HCT116 (cell line): ENCODE results near the gene DNM3. TPM values are rescaled to one million over a fixed set of nuclear protein-coding genes. Genes with fewer than 3 reads are reported as not detected.
"Not testable (repeated sequence)": the region's sequence is repeated elsewhere in the genome, so short reads cannot be mapped to it uniquely, and the experiment has no call there.

Experiments used
- ATAC-seq: fragments of 200-7000 bp; cut with Tn5 transposase; 2 replicates; pipeline ENCODE4 v1.9.1; 2020; ENCODE audit warnings: mild to moderate bottlenecking, moderate library complexity
- BruUV-seq: library from RNA; stranded (reverse); fragments of 400-500 nt; replicated peaks from 2 replicates; lab custom pipeline; 2021; lab: Mats Ljungman, UMichigan
- CTCF ChIA-PET: fragments of 300-600 bp; sonication (Branson Sonifier 250); formaldehyde crosslinking; loops from one replicate; lab custom pipeline; 2021; ENCODE audit warnings: antibody characterized with exemption; lab: Charles Lee
- POLR2A ChIA-PET: fragments of 300-600, 350-600 bp; sonication (Branson Sonifier 250); formaldehyde crosslinking; loops from one replicate; lab custom pipeline; 2021; ENCODE audit warnings: antibody characterized with exemption; lab: Charles Lee
- RAD21 ChIA-PET, 2 experiments: fragments of 300-600 bp; sonication (Branson Sonifier 250); formaldehyde crosslinking; loops; one replicate each; lab custom pipeline; 2023; ENCODE audit warnings: low total read pairs in 2 of 2; ENCODE audit not compliant: uncharacterized antibody in 2 of 2, unreplicated experiment in 2 of 2, low non-redundant PET in 1 of 2; lab: Charles Lee
- DNase-seq: peaks from one replicate; pipeline ENCODE4 v3.0.0-alpha.2; 2010; ENCODE audit warnings: low read depth, low spot score
- H2AFZ ChIP-seq: fragments of 200-600 bp; shearing (Covaris generic), sonication (generic); 2 replicates; pipeline ENCODE4 v1.6.1; 2017; ENCODE audit warnings: low read depth, mixed run types, mixed read lengths, antibody characterized with exemption, low read length; ENCODE audit not compliant: poor library complexity, severe bottlenecking
- H3K27ac ChIP-seq: 2 replicates; pipeline ENCODE4 v1.5.1; 2012; ENCODE audit warnings: low read depth, low read length
- H3K27me3 ChIP-seq: fragments of 200-600 bp; sonication (generic); 2 replicates; pipeline ENCODE4 v1.6.1; 2016; ENCODE audit warnings: mixed run types, low read length, mixed read lengths; ENCODE audit not compliant: insufficient read depth
- H3K36me3 ChIP-seq, 2 experiments: fragments of 200-500 bp in 1 of 2; fragments of 200-600 bp in 1 of 2; sonication (Bioruptor generic) in 1 of 2; sonication (generic) in 1 of 2; 2 replicates each; pipeline versions ENCODE4 v1.5.1 to v1.6.1; 2014 to 2016; ENCODE audit warnings: low read length in 2 of 2, inconsistent platforms in 1 of 2, mixed read lengths in 1 of 2, mixed run types in 1 of 2; ENCODE audit not compliant: insufficient read depth in 2 of 2, control insufficient read depth in 1 of 2
- H3K4me1 ChIP-seq, 2 experiments: fragments of 200-600 bp in 1 of 2; sonication (generic) in 1 of 2; 2 replicates each; pipeline versions ENCODE4 v1.5.1 to v1.6.1; 2012 to 2017; ENCODE audit warnings: low read length in 2 of 2, inconsistent platforms in 1 of 2, mild to moderate bottlenecking in 1 of 2, mixed read lengths in 1 of 2, mixed run types in 1 of 2, moderate library complexity in 1 of 2; ENCODE audit not compliant: insufficient read depth in 2 of 2, control insufficient read depth in 1 of 2
- H3K4me2 ChIP-seq: fragments of 200-600 bp; sonication (generic); 2 replicates; pipeline ENCODE4 v1.6.1; 2017; ENCODE audit warnings: mixed run types, low read length, mixed read lengths
- H3K4me3 ChIP-seq, 2 experiments: fragments of 200-600 bp in 1 of 2; sonication (generic) in 1 of 2; replicated peaks in 1 of 2; 2 replicates each; pipeline ENCODE4 v1.5.1; 2011 to 2016; ENCODE audit warnings: low read length in 2 of 2, control low read depth in 1 of 2, low read depth in 1 of 2, mild to moderate bottlenecking in 1 of 2, mixed read lengths in 1 of 2, mixed run types in 1 of 2
- H3K79me2 ChIP-seq: fragments of 200-600 bp; sonication (generic); 2 replicates; pipeline ENCODE4 v1.6.1; 2017; ENCODE audit warnings: mild to moderate bottlenecking, mixed run types, low read length, moderate library complexity, mixed read lengths; ENCODE audit not compliant: insufficient read depth
- H3K9ac ChIP-seq: fragments of 200-600 bp; sonication (generic); 2 replicates; pipeline ENCODE4 v1.6.1; 2016; ENCODE audit warnings: low read length, mixed read lengths
- H3K9me2 ChIP-seq: fragments of 200-600 bp; sonication (generic), shearing (Covaris generic); 2 replicates; pipeline ENCODE4 v1.6.1; 2017; ENCODE audit warnings: mixed run types, mild to moderate bottlenecking, moderate library complexity; ENCODE audit not compliant: insufficient read depth
- H3K9me3 ChIP-seq, 2 experiments: fragments of 200-500 bp in 1 of 2; fragments of 200-600 bp in 1 of 2; sonication (Bioruptor generic) in 1 of 2; sonication (generic) in 1 of 2; 2 replicates each; pipeline ENCODE4 v1.6.1; 2014 to 2017; ENCODE audit warnings: low read length in 2 of 2, mixed read lengths in 2 of 2, inconsistent platforms in 1 of 2, low read depth in 1 of 2, mild to moderate bottlenecking in 1 of 2, mixed run types in 1 of 2, moderate library complexity in 1 of 2; ENCODE audit not compliant: control insufficient read depth in 1 of 2, insufficient read depth in 1 of 2
- H4K20me1 ChIP-seq: fragments of 200-600 bp; sonication (generic), shearing (Covaris generic); 2 replicates; pipeline ENCODE4 v1.6.1; 2017; ENCODE audit warnings: mixed run types, mild to moderate bottlenecking, moderate library complexity; ENCODE audit not compliant: insufficient read depth
- CEBPB ChIP-seq: IDR thresholded peaks from 2 replicates; pipeline ENCODE4 v1.6.1; 2012; ENCODE audit warnings: low read depth
- ELF1 ChIP-seq: IDR thresholded peaks from 2 replicates; pipeline ENCODE4 v1.6.1; 2012; ENCODE audit warnings: low read depth, borderline replicate concordance
- RAD21 ChIP-seq: IDR thresholded peaks from 2 replicates; pipeline ENCODE4 v1.6.1; 2012; ENCODE audit warnings: low read depth, mild to moderate bottlenecking
- SRF ChIP-seq: IDR thresholded peaks from 2 replicates; pipeline ENCODE4 v1.6.1; 2012; ENCODE audit warnings: low read depth
- TCF7L2 ChIP-seq: IDR thresholded peaks from 2 replicates; pipeline ENCODE4 v1.7.0; 2011; ENCODE audit warnings: borderline replicate concordance, inconsistent platforms; ENCODE audit not compliant: insufficient read depth, insufficient read length; ENCODE audit errors: extremely low read depth
- intact Hi-C: fragments of 100-400 bp; cut with micrococcal nuclease; formaldehyde crosslinking; loops from 2 replicates; pipeline ENCODE4 v1.10.0; 2022
- total RNA-seq: library from RNA; stranded (reverse); gene quantifications from one replicate; pipeline ENCODE4 v1.2.1, GENCODE V29; 2021; ENCODE audit not compliant: unreplicated experiment
- TF ChIP-seq, protein P1 (sequence below): IDR thresholded peaks from 2 replicates; pipeline ENCODE4 v1.6.1; 2012; ENCODE audit warnings: low read depth

Gene DNM3
- total RNA-seq, 1 experiment from 2014 or later = 3.1 TPM

- H3K9ac ChIP-seq, ATAC-seq, H3K27me3 ChIP-seq, DNase-seq, H3K36me3 ChIP-seq, H3K4me2 ChIP-seq, H3K9me3 ChIP-seq, H3K4me3 ChIP-seq, H3K79me2 ChIP-seq, H3K27ac ChIP-seq, BruUV-seq, RAD21 ChIA-PET, H3K9me2 ChIP-seq, H2AFZ ChIP-seq, intact Hi-C loops, POLR2A ChIA-PET, H3K4me1 ChIP-seq, H4K20me1 ChIP-seq: not testable (repeated sequence)
- CTCF ChIA-PET = interaction anchor here (1.4 kb wide), 1 partner anchor 23 kb away, joined by 4 read pairs; no protein-coding TSS in a partner anchor
Observed at GRCh38 chr1:172024944-172025738, 183.8 kb downstream of the DNM3 start.

DNA sequence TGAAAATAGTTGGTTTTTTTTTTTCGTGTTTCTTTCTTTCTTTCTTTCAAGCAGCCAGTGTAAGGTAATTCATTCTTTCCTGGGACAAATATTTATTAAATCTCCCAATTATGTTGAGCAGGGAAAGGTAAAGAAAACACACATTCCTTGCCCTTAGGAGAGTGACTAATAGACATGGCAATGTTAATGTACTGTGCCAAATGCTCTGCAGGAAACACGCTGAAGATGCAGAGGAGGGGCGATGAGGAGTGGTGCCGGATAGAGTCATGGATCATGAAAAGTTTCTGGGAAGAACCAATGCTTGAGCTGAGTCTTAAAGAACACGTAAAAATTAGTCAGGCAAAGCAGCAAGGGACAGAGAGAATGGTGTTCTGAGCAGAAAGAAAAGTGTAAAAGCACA, 199.2 kb downstream of the DNM3 start:
- Histone ChIP-seq H2AFZ (no peak overlapping the region), H3K9ac (no peak overlapping the region), H3K9me2 (no peaks in the 10 kb centered on the region), H3K4me3 (no peak overlapping the region)
- no peak for ATAC-seq
- TF ChIP-seq, protein P1, sequence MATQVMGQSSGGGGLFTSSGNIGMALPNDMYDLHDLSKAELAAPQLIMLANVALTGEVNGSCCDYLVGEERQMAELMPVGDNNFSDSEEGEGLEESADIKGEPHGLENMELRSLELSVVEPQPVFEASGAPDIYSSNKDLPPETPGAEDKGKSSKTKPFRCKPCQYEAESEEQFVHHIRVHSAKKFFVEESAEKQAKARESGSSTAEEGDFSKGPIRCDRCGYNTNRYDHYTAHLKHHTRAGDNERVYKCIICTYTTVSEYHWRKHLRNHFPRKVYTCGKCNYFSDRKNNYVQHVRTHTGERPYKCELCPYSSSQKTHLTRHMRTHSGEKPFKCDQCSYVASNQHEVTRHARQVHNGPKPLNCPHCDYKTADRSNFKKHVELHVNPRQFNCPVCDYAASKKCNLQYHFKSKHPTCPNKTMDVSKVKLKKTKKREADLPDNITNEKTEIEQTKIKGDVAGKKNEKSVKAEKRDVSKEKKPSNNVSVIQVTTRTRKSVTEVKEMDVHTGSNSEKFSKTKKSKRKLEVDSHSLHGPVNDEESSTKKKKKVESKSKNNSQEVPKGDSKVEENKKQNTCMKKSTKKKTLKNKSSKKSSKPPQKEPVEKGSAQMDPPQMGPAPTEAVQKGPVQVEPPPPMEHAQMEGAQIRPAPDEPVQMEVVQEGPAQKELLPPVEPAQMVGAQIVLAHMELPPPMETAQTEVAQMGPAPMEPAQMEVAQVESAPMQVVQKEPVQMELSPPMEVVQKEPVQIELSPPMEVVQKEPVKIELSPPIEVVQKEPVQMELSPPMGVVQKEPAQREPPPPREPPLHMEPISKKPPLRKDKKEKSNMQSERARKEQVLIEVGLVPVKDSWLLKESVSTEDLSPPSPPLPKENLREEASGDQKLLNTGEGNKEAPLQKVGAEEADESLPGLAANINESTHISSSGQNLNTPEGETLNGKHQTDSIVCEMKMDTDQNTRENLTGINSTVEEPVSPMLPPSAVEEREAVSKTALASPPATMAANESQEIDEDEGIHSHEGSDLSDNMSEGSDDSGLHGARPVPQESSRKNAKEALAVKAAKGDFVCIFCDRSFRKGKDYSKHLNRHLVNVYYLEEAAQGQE = no peak
- TF ChIP-seq RAD21 (no peak), TCF7L2 (no peak), ELF1 (no peak), CEBPB (no peak), SRF (no peak)
- TF ChIP-seq, all 23 proteins: peak for 0
- no peaks in the 10 kb centered on the region for H3K36me3 ChIP-seq
- H3K79me2 ChIP-seq = no peaks in the 10 kb centered on the region
- RAD21 ChIA-PET = no interaction called here
- H3K27ac ChIP-seq = no peak overlapping the region
- no peaks in the 10 kb centered on the region for H3K4me1 ChIP-seq
- POLR2A ChIA-PET = no interaction called here
- H4K20me1 ChIP-seq = no peaks in the 10 kb centered on the region
- H3K27me3 ChIP-seq = no peaks in the 10 kb centered on the region
- BruUV-seq = no TSS peak
- intact Hi-C loops = no loop called here
- H3K9me3 ChIP-seq = no peaks in the 10 kb centered on the region
- CTCF ChIA-PET = interaction anchor here (1.1 kb wide), 1 partner anchor 359 kb away, joined by 3 read pairs; no protein-coding TSS in a partner anchor
- H3K4me2 ChIP-seq = no peak overlapping the region
- no peak for DNase-seq
